ENCODE data around the gene KLF17. TPM values are rescaled to one million over a fixed set of nuclear protein-coding genes. Genes with fewer than 3 reads are reported as not detected.

The KLF17 gene, protein sequence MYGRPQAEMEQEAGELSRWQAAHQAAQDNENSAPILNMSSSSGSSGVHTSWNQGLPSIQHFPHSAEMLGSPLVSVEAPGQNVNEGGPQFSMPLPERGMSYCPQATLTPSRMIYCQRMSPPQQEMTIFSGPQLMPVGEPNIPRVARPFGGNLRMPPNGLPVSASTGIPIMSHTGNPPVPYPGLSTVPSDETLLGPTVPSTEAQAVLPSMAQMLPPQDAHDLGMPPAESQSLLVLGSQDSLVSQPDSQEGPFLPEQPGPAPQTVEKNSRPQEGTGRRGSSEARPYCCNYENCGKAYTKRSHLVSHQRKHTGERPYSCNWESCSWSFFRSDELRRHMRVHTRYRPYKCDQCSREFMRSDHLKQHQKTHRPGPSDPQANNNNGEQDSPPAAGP
- total RNA-seq (2021) (not detected in 3 replicates), Bru-seq, nascent RNA (not detected)
- long read RNA-seq, experiment 1, result 0 reads
- long read RNA-seq, experiment 2, result 0 reads
- long read RNA-seq, experiment 3, result 0 reads

DNA sequence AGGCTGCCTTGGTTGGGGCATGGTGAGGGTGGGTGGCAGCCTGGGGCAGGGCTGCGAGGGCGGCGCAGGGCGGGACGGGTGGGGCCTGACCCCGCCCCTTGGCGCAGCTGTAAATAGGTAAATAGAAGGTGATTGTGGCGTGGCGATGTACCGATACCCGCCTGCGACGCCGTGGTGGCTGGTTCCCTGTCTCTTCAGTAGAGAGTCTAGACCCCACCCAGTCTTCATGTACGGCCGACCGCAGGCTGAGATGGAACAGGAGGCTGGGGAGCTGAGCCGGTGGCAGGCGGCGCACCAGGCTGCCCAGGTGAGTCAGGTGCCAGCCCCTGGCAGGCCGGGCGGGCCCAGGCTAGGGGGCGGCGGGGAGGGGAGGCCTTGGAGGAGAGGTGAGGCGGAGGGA, at the start of gene KLF17:
Gene KLF17, plus strand, starts transcription at position 140 of the 400 bp plus-strand sequence. Its CDS starts 87 bp downstream, at position 227.
- ChIA-PET POLR2A (no interaction called here), CTCF (interaction anchor here (1.2 kb wide), 1 partner anchor 99 kb away, joined by 3 read pairs; no protein-coding TSS in a partner anchor)
- TF ChIP-seq SOX15 (CRISPR knock-in tag; IDR thresholded peaks at IDR 0.05), result no peak
- no peak for ATAC-seq
- Mint-ChIP-seq H3K27me3 (ENCODE audit: low read depth) (peaks cover 11% of the 10 kb centered on the region), H3K9me3 (0 out of 2 replicates have a peak, but pooled peaks cover 12% of the 10 kb centered on the region), H3K27ac (no peak within 1 kb of the TSS), H3K4me1 (peaks cover 14% of the 10 kb centered on the region), H3K36me3 (no peaks in the 10 kb centered on the region), H3K4me3 (no peak within 1 kb of the TSS)
- DNase-seq (ENCODE audit: low spot score), result no peak

DNA sequence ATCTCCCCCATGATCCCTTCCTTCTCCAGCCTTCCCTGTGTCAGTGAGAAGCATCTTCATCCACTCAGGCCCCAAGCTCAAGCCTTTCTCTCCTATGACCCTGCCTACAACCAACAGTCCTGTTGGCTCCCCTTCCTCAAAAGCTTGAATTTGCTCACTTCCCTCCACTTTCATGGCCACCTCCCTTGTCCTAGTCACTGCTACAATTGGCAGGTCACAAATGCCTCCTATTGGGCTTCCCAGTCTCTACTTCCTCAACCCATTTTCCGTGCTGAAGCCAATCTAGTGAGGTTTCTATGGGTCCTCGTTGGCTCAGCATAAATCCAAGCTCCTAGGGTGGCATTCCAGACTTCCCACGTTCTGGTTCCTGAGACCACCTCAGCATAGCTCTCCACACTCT, 47.2 kb upstream of the KLF17 start:
- POLR2A ChIA-PET, result no interaction called here
- Mint-ChIP-seq H3K27me3 (ENCODE audit: low read depth) (peaks cover 33% of the 10 kb centered on the region), H3K4me1 (peaks cover 29% of the 10 kb centered on the region), H3K36me3 (no peaks in the 10 kb centered on the region), H3K27ac (no peak overlapping the region), H3K9me3 (peaks cover 5% of the 10 kb centered on the region; the same call in 1 of the 2 replicates), H3K4me3 (no peak overlapping the region)
- TF ChIP-seq MXD4 (CRISPR knock-in tag; IDR thresholded peaks at IDR 0.05; ENCODE audit: borderline replicate concordance) (no peak), ZNF263 (CRISPR knock-in tag; IDR thresholded peaks at IDR 0.05; ENCODE audit: low read depth) (no peak), FOXK1 (CRISPR knock-in tag; IDR thresholded peaks at IDR 0.05) (no peak), ESRRA (CRISPR knock-in tag; IDR thresholded peaks at IDR 0.05; ENCODE audit: borderline replicate concordance) (no peak), FOXP1 (CRISPR knock-in tag; IDR thresholded peaks at IDR 0.05; ENCODE audit: borderline replicate concordance) (no peak), GRHL2 (CRISPR knock-in tag; IDR thresholded peaks at IDR 0.05; ENCODE audit: insufficient replicate concordance, severe bottlenecking) (no peak), NR3C1 (CRISPR knock-in tag; conservative IDR thresholded peaks at IDR 0.05; ENCODE audit: low read depth) (no peak), GABPB1 (CRISPR knock-in tag; IDR thresholded peaks at IDR 0.05) (no peak), SMAD3 (CRISPR knock-in tag; IDR thresholded peaks at IDR 0.05; ENCODE audit: borderline replicate concordance) (no peak), SOX15 (CRISPR knock-in tag; IDR thresholded peaks at IDR 0.05) (no peak), HMGA2 (CRISPR knock-in tag; IDR thresholded peaks at IDR 0.05) (no peak)
- TF ChIP-seq, protein P1, sequence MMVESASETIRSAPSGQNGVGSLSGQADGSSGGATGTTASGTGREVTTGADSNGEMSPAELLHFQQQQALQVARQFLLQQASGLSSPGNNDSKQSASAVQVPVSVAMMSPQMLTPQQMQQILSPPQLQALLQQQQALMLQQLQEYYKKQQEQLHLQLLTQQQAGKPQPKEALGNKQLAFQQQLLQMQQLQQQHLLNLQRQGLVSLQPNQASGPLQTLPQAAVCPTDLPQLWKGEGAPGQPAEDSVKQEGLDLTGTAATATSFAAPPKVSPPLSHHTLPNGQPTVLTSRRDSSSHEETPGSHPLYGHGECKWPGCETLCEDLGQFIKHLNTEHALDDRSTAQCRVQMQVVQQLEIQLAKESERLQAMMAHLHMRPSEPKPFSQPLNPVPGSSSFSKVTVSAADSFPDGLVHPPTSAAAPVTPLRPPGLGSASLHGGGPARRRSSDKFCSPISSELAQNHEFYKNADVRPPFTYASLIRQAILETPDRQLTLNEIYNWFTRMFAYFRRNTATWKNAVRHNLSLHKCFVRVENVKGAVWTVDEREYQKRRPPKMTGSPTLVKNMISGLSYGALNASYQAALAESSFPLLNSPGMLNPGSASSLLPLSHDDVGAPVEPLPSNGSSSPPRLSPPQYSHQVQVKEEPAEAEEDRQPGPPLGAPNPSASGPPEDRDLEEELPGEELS (CRISPR knock-in tag; IDR thresholded peaks at IDR 0.05), result no peak
- DNase-seq (ENCODE audit: low spot score) (no peak), ATAC-seq (no peak)
- CTCF ChIA-PET, result no interaction called here

DNA sequence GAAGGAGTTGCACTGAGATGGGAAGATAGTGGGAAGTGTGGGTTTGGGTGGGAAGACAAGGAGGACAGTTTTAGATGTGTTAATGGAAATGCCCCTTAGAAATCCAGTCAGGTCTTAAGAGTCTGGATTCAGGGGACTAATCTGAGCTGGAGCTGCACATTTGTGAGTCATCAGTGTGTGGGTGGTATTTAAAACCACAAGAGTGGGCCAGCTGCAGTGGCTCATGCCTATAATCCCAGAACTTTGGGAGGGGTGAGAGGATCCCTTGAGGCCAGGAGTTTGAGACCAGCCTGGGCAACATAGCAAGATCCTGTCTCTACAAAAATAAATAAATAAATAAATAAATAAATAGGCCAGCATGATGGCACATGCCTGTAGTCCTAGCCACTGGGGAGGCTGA, 46.4 kb upstream of the KLF17 start:
- Mint-ChIP-seq H3K27ac (no peak overlapping the region), H3K4me3 (no peak overlapping the region), H3K36me3 (no peaks in the 10 kb centered on the region), H3K9me3 (peaks cover 5% of the 10 kb centered on the region; the same call in 1 of the 2 replicates), H3K27me3 (ENCODE audit: low read depth) (peaks cover 28% of the 10 kb centered on the region), H3K4me1 (peaks cover 29% of the 10 kb centered on the region)
- ChIA-PET CTCF (interaction anchor here (1.1 kb wide), 1 partner anchor 24 kb away, joined by 3 read pairs; no protein-coding TSS in a partner anchor), POLR2A (no interaction called here)
- no peak for ATAC-seq
- DNase-seq (ENCODE audit: low spot score), result no peak
- TF ChIP-seq CREB1 (CRISPR knock-in tag; IDR thresholded peaks at IDR 0.05) (no peak), TP53 (CRISPR knock-in tag; IDR thresholded peaks at IDR 0.05) (no peak), RELA (CRISPR knock-in tag; IDR thresholded peaks at IDR 0.05; ENCODE audit: borderline replicate concordance) (no peak), HMGA2 (CRISPR knock-in tag; IDR thresholded peaks at IDR 0.05) (no peak), FOXK1 (CRISPR knock-in tag; IDR thresholded peaks at IDR 0.05) (no peak), RORB (CRISPR knock-in tag; IDR thresholded peaks at IDR 0.05) (no peak), SMAD3 (CRISPR knock-in tag; IDR thresholded peaks at IDR 0.05; ENCODE audit: borderline replicate concordance) (no peak), FOXJ3 (CRISPR knock-in tag; IDR thresholded peaks at IDR 0.05; ENCODE audit: borderline replicate concordance) (no peak), ZNF219 (CRISPR knock-in tag; IDR thresholded peaks at IDR 0.05; ENCODE audit: borderline replicate concordance) (no peak), ZNF138 (CRISPR knock-in tag; conservative IDR thresholded peaks at IDR 0.05) (no peak)
- TF ChIP-seq, protein P2, sequence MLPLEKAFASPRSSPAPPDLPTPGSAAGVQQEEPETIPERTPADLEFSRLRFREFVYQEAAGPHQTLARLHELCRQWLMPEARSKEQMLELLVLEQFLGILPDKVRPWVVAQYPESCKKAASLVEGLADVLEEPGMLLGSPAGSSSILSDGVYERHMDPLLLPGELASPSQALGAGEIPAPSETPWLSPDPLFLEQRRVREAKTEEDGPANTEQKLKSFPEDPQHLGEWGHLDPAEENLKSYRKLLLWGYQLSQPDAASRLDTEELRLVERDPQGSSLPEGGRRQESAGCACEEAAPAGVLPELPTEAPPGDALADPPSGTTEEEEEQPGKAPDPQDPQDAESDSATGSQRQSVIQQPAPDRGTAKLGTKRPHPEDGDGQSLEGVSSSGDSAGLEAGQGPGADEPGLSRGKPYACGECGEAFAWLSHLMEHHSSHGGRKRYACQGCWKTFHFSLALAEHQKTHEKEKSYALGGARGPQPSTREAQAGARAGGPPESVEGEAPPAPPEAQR (CRISPR knock-in tag; IDR thresholded peaks at IDR 0.05), result no peak
- TF ChIP-seq, protein P3, sequence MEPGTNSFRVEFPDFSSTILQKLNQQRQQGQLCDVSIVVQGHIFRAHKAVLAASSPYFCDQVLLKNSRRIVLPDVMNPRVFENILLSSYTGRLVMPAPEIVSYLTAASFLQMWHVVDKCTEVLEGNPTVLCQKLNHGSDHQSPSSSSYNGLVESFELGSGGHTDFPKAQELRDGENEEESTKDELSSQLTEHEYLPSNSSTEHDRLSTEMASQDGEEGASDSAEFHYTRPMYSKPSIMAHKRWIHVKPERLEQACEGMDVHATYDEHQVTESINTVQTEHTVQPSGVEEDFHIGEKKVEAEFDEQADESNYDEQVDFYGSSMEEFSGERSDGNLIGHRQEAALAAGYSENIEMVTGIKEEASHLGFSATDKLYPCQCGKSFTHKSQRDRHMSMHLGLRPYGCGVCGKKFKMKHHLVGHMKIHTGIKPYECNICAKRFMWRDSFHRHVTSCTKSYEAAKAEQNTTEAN (CRISPR knock-in tag; IDR thresholded peaks at IDR 0.05), result no peak
- TF ChIP-seq, protein P4, sequence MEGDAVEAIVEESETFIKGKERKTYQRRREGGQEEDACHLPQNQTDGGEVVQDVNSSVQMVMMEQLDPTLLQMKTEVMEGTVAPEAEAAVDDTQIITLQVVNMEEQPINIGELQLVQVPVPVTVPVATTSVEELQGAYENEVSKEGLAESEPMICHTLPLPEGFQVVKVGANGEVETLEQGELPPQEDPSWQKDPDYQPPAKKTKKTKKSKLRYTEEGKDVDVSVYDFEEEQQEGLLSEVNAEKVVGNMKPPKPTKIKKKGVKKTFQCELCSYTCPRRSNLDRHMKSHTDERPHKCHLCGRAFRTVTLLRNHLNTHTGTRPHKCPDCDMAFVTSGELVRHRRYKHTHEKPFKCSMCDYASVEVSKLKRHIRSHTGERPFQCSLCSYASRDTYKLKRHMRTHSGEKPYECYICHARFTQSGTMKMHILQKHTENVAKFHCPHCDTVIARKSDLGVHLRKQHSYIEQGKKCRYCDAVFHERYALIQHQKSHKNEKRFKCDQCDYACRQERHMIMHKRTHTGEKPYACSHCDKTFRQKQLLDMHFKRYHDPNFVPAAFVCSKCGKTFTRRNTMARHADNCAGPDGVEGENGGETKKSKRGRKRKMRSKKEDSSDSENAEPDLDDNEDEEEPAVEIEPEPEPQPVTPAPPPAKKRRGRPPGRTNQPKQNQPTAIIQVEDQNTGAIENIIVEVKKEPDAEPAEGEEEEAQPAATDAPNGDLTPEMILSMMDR (IDR thresholded peaks at IDR 0.05), result no peak
- TF ChIP-seq, protein P5, sequence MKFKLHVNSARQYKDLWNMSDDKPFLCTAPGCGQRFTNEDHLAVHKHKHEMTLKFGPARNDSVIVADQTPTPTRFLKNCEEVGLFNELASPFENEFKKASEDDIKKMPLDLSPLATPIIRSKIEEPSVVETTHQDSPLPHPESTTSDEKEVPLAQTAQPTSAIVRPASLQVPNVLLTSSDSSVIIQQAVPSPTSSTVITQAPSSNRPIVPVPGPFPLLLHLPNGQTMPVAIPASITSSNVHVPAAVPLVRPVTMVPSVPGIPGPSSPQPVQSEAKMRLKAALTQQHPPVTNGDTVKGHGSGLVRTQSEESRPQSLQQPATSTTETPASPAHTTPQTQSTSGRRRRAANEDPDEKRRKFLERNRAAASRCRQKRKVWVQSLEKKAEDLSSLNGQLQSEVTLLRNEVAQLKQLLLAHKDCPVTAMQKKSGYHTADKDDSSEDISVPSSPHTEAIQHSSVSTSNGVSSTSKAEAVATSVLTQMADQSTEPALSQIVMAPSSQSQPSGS (CRISPR knock-in tag; IDR thresholded peaks at IDR 0.05; ENCODE audit: borderline replicate concordance, low read depth), result no peak

Data from WTC11 (cell line).